Natural killer cell (primary cell): ENCODE data around the gene FNDC10. TPM values are rescaled to one million over a fixed set of nuclear protein-coding genes. Genes with fewer than 3 reads are reported as not detected.

Experiments
- ATAC-seq, 3 donors: fragments of 150-1000 bp in 2 of 3; fragments of 200-7000 bp in 1 of 3; cut with Tn5 transposase; 1 replicate in 1 of 3; 2 replicates in 2 of 3; pipeline ENCODE4 v1.10.0; 2021; ENCODE audit warnings: mild to moderate bottlenecking in 2 of 3, moderate library complexity in 2 of 3
- DNase-seq, 2 donors: peaks; one replicate each; pipeline versions ENCODE4 v3.0.0 to v3.0.0-alpha.2; 2013 to 2021; ENCODE audit warnings: mixed read lengths in 1 of 2
- H3K27ac ChIP-seq: one replicate; pipeline ENCODE4 v1.5.1; 2013; ENCODE audit warnings: mild to moderate bottlenecking, low read length
- H3K27me3 ChIP-seq: one replicate; pipeline ENCODE4 v1.6.1; 2013; ENCODE audit warnings: low read length; ENCODE audit not compliant: control insufficient read depth, insufficient read depth
- H3K36me3 ChIP-seq: one replicate; pipeline ENCODE4 v1.6.1; 2013; ENCODE audit warnings: low read length; ENCODE audit not compliant: control insufficient read depth, insufficient read depth
- H3K4me1 ChIP-seq: one replicate; pipeline ENCODE4 v1.6.1; 2013; ENCODE audit warnings: low read length; ENCODE audit not compliant: control insufficient read depth, insufficient read depth
- H3K4me3 ChIP-seq: one replicate; pipeline ENCODE4 v1.5.1; 2013; ENCODE audit warnings: low read length
- H3K9me3 ChIP-seq: one replicate; pipeline ENCODE4 v1.6.1; 2013; ENCODE audit warnings: low read length; ENCODE audit not compliant: control insufficient read depth, insufficient read depth
- H3K27ac Mint-ChIP-seq, 2 donors: one replicate each; pipeline ENCODE4 v1.8.0; 2022; ENCODE audit warnings: mild to moderate bottlenecking in 2 of 2, mixed read lengths in 2 of 2, moderate library complexity in 1 of 2
- H3K27me3 Mint-ChIP-seq, 2 donors: one replicate each; pipeline ENCODE4 v1.8.0; 2022; ENCODE audit warnings: low read depth in 2 of 2, mixed read lengths in 2 of 2
- H3K36me3 Mint-ChIP-seq: one replicate; pipeline ENCODE4 v1.8.0; 2022; ENCODE audit warnings: mixed read lengths
- H3K4me1 Mint-ChIP-seq, 2 donors: one replicate each; pipeline ENCODE4 v1.8.0; 2022; ENCODE audit warnings: mixed read lengths in 2 of 2
- H3K4me3 Mint-ChIP-seq: one replicate; pipeline ENCODE4 v1.8.0; 2022; ENCODE audit warnings: mild to moderate bottlenecking, moderate library complexity, mixed read lengths
- H3K9me3 Mint-ChIP-seq, 2 donors: one replicate each; pipeline ENCODE4 v1.8.0; 2022; ENCODE audit warnings: mixed read lengths in 2 of 2
- CTCF ChIP-seq: fragments of 200-600 bp; IDR thresholded peaks from one replicate; pipeline ENCODE4 v1.8.0; 2022; ENCODE audit warnings: antibody characterized with exemption
- WGBS: methylation state at CpG from one replicate; pipeline ENCODE4 v1.1.7; 2013; ENCODE audit warnings: missing lambda C conversion rate; ENCODE audit not compliant: insufficient coverage; 5-methylcytosine and 5-hydroxymethylcytosine counted together
- intact Hi-C: fragments of 100-400 bp; cut with micrococcal nuclease; formaldehyde crosslinking; loops from one replicate; pipeline ENCODE4 v1.14.2; 2022
- total RNA-seq, 4 donors: library from RNA; stranded (reverse); fragments of 120-200 nt in 1 of 4; gene quantifications; one replicate each; pipeline versions ENCODE4 v1.2.3 to v1.2.4, GENCODE V29; 2013 to 2022

The FNDC10 gene
- total RNA-seq, 3 donors from 2014 or later (not counting 1 experiment from before 2014, with no cell fraction given) = 2.8 to 3.2 (median 3.0) TPM

- intact Hi-C loops = no loop called here
- peaks cover 10% of the 10 kb centered on the region for H3K4me1 ChIP-seq
- H3K9me3 Mint-ChIP-seq = no peaks in the 10 kb centered on the region
- no peaks in the 10 kb centered on the region for H3K36me3 Mint-ChIP-seq
- 87% methylated on average over 24 of the region's 24 CpGs for WGBS
- peaks cover 0 to 4% of the 10 kb centered on the region in 2 donors for H3K4me1 Mint-ChIP-seq
- peaks cover 0 to 6% of the 10 kb centered on the region in 2 donors for H3K27me3 Mint-ChIP-seq
- DNase-seq (no peak), ATAC-seq (no peak)
- H3K4me3 Mint-ChIP-seq = no peak overlapping the region
- no peak overlapping the region for H3K27ac ChIP-seq
- no peak for TF ChIP-seq CTCF
- peaks cover 2% of the 10 kb centered on the region for H3K27me3 ChIP-seq
- no peaks in the 10 kb centered on the region for H3K9me3 ChIP-seq
- no peak overlapping the region for H3K27ac Mint-ChIP-seq
- H3K36me3 ChIP-seq = no peaks in the 10 kb centered on the region
- H3K4me3 ChIP-seq = no peak overlapping the region
Measured at GRCh38 chr1:1593834-1594601, 5.9 kb downstream of the FNDC10 start.

- Histone ChIP-seq H3K27ac (no peak overlapping the region), H3K4me1 (no peaks in the 10 kb centered on the region), H3K36me3 (no peaks in the 10 kb centered on the region), H3K9me3 (no peaks in the 10 kb centered on the region), H3K27me3 (no peaks in the 10 kb centered on the region), H3K4me3 (no peak overlapping the region)
- no peak for ATAC-seq
- no peak for TF ChIP-seq CTCF
- intact Hi-C loops = no loop called here
- no peaks in the 10 kb centered on the region for H3K36me3 Mint-ChIP-seq
- DNase-seq = no peak
- H3K9me3 Mint-ChIP-seq = no peaks in the 10 kb centered on the region
- H3K4me1 Mint-ChIP-seq = no peaks in the 10 kb centered on the region
- no peak overlapping the region for H3K4me3 Mint-ChIP-seq
- H3K27me3 Mint-ChIP-seq = no peaks in the 10 kb centered on the region
- WGBS = 91% methylated on average over 13 of the region's 13 CpGs
- no peak overlapping the region for H3K27ac Mint-ChIP-seq
Measured at GRCh38 chr1:1591452-1591851, 8.5 kb downstream of the FNDC10 start.

GRCh38 chr1:1583347-1584010, 16.5 kb downstream of the FNDC10 start:
- Histone ChIP-seq H3K27ac (no peak overlapping the region), H3K27me3 (peaks cover 2% of the 10 kb centered on the region), H3K4me1 (no peaks in the 10 kb centered on the region), H3K36me3 (no peaks in the 10 kb centered on the region), H3K9me3 (no peaks in the 10 kb centered on the region), H3K4me3 (no peak overlapping the region)
- Mint-ChIP-seq H3K4me1 (no peaks in the 10 kb centered on the region), H3K9me3 (no peaks in the 10 kb centered on the region), H3K36me3 (no peaks in the 10 kb centered on the region), H3K27me3 (peaks cover 0 to 15% of the 10 kb centered on the region in 2 donors), H3K27ac (no peak overlapping the region), H3K4me3 (no peak overlapping the region)
- intact Hi-C loops = no loop called here
- ATAC-seq (peak in 1 of 3 donors; percentile 32), DNase-seq (no peak)
- no peak for TF ChIP-seq CTCF
- 88% methylated on average over 22 of the region's 23 CpGs for WGBS
